Cardiac fibroblast (primary cell): ENCODE measurements around the gene TKFC.

Experiments
- DNase-seq, 2 donors: peaks; one replicate each; pipeline versions ENCODE4 v3.0.0 to v3.0.0-alpha.2; 2010; ENCODE audit warnings: low read depth in 2 of 2
- H3K4me3 ChIP-seq, 2 donors: replicated peaks in 1 of 2; 1 replicate in 1 of 2; 2 replicates in 1 of 2; pipeline ENCODE4 v1.5.1; 2011; ENCODE audit warnings: low read depth in 2 of 2, low read length in 2 of 2, mild to moderate bottlenecking in 2 of 2, moderate library complexity in 1 of 2
- CTCF ChIP-seq: IDR thresholded peaks from one replicate; pipeline ENCODE4 v1.5.1; 2011; ENCODE audit warnings: low read depth, mild to moderate bottlenecking, low read length, inconsistent platforms

The TKFC gene

GRCh38 chr11:61343792-61344745 lies 11.0 kb downstream of the TKFC start:
- DNase-seq: no peak
- H3K4me3 ChIP-seq: no peak overlapping the region
- TF ChIP-seq CTCF: no peak

- DNase-seq: no peak
- no peak overlapping the region for H3K4me3 ChIP-seq
- no peak for TF ChIP-seq CTCF
Observed at GRCh38 chr11:61345170-61345610, 12.2 kb downstream of the TKFC start.

GRCh38 chr11:61345954-61346843 lies 13.2 kb downstream of the TKFC start:
- no peak for TF ChIP-seq CTCF
- no peak overlapping the region for H3K4me3 ChIP-seq
- DNase-seq: no peak

- TF ChIP-seq CTCF: peak; percentile 12
- no peak overlapping the region for H3K4me3 ChIP-seq
- DNase-seq: peak; percentile 83 to 86
Observed at GRCh38 chr11:61347916-61348461, 15.0 kb downstream of the TKFC start.

GRCh38 chr11:61349189-61349751 lies 16.2 kb downstream of the TKFC start:
- no peak for DNase-seq
- no peak overlapping the region for H3K4me3 ChIP-seq
- TF ChIP-seq CTCF: no peak

- DNase-seq: no peak
- H3K4me3 ChIP-seq: no peak overlapping the region
- no peak for TF ChIP-seq CTCF
Observed at GRCh38 chr11:61349916-61350315, 16.9 kb downstream of the TKFC start.
